NOMO-1 (cell line): ENCODE data around the gene NFIC.
"Not testable (repeated sequence)": the region's sequence is repeated elsewhere in the genome, so short reads cannot be mapped to it uniquely, and the experiment has no call there.

Experiments used
- DNase-seq, 2 experiments: peaks; one replicate each; lab custom pipeline; 2025; ENCODE audit not compliant: unreplicated experiment in 2 of 2; lab: John Stamatoyannopoulos, UW

Gene NFIC

GRCh38 chr19:3365836-3366752 lies at the start of gene NFIC:
Gene NFIC (plus strand): TSS chr19:3366583. CDS start chr19:3366637, 54 bp downstream.
- peak; percentile 70 to 76 for DNase-seq

DNA sequence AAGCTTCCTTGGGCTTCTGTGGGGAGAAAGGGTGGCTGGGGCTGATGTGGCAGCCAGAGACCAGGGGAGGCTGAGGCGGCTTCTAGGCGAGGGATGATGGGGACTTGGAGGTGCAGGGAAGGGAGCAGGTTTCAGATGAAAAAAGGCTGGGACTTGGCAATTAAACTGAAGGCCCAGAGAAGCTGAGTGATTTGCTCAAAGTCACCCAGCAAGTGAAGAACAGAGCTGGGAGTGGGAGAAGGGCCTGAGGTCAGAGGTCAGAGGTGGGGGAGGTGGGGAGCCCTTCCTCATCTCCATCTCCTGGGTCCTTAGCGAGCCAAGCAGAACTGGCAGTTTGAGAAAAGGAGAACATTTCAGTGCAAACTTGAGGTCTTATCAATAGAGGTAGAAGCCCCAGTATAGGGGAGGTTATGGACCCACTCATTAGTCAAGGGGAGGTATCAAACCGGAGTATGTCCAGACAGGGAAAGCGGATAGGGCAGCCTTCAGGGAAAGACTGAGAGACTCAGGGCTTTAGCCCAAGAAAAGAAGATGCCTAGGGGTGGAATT lies 49.6 kb upstream of the NFIC start:
- no peak for DNase-seq

- DNase-seq, result no peak
These were observed 46.6 kb upstream of the NFIC start for GRCh38 chr19:3319643-3320353.

DNA sequence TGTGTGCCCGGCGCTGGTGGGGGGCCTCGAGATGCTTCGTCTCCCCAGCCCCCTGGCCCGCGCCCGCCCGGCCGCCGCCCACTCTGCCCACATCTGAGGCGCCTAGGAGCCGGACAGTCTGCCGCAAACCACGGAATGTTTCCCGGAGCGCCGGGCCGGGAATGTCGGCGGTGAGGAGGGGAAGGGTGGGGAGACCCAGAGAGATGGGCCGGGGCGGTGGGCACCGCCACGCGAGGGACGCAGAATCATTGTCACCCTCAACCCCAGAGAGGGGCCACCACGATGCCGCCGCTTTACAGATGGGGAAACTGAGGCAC lies 46.1 kb upstream of the NFIC start:
- no peak for DNase-seq

DNA sequence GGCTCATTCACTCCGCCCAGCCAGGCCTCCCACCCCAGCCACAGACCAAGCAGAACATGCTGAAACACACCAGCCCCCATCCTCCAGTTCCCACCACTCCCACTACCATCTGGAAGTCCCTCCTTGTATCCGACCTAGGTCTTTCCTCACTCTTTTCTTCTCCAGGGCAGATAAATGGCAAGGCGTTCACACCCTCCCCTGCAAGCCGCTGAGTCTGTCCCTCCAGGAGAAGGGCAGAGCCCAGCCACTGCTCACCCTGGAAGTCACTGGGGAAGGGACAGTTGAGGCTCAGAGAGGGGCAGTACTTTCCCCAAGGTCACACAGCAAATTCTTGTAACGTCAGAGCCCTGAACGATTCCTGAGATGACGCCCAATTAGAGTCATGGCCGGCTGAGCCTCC lies 45.5 kb upstream of the NFIC start:
- DNase-seq, result no peak

- no peak for DNase-seq
These were observed 44.7 kb upstream of the NFIC start for GRCh38 chr19:3321696-3322095.

GRCh38 chr19:3322199-3322978 lies 44.0 kb upstream of the NFIC start:
- DNase-seq, result no peak

- DNase-seq, result no peak
These were observed 43.4 kb upstream of the NFIC start for GRCh38 chr19:3323026-3323425.

GRCh38 chr19:3323658-3324057 lies 42.7 kb upstream of the NFIC start:
- no peak for DNase-seq

DNA sequence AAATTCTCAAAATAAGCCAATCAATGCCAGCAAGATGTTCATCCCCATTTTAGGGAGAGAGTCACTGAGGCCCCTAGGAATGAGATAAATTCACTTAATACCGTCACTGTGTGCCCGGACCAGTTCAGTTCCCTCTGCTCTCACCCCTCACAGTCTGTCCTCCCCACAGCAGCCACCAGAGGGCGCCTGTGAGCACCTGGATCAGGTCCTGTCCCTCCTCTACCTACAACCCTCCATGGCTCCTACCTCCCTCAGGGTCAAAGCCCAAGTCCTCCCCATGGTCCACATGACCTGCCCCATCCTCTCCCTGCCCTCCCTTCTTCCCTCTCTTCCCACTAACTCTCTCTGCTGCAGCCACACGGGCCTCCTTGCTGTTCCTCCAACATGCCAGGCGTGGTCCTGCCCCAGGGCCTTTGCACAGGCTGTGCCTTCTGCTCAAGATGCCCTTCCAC lies 42.0 kb upstream of the NFIC start:
- DNase-seq, result no peak

DNA sequence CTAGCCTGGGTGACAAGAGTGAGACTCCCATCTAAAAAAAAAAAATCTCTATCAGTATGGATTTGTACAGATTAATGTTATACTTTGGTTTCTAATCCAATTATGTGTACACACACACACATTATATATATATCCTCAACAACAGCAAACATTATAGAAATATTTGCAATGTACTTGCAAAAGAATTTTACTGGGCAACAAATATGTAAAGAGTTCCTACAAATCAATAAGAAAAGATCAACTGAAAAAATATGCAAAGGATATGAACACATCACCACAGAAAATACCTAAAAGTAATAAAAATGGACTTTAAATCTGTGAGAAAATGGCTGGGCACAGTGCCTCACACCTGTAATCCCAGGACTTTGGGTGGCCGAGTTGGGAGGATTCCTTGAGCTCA lies 40.9 kb upstream of the NFIC start:
- no peak for DNase-seq

DNA sequence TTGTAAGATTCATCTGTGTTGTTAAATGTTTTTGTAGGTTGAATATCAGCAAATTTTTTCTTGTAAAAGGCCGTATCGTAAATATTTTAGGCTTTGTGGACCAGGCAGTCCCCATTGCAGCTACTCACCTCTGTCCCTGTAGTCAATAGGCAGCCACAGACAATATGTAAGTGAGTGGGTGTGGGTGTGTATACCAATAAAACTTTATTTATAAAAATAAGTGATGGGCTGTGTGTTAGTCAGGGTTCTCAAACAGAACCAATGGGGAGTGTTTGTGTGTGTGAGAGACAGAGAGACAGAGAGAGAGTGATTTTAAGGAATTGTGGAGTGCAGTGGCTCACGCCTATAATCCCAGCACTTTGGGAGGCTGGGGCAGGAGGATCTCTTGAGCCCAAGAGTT lies 37.6 kb upstream of the NFIC start:
- no peak for DNase-seq

GRCh38 chr19:3330047-3330446 lies 36.3 kb upstream of the NFIC start:
- no peak for DNase-seq

DNA sequence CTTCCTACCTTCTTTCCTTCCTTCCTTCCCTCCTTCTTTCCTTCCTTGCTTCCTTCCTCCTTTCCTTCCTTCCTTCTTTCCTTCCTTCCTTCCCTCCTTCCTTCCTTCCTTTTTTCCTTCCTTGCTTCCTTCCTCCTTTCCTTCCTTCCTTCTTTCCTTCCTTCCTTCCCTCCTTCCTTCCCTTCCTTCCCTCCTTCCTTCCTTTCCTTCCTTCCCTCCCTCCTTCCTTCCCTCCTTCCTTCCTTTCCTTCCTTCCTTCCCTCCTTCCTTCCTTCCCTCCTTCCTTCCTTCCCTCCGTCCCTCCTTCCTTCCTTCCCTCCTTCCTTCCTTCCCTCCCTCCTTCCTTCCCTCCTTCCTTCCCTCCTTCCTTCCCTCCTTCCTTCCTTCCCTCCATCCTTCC lies 34.2 kb upstream of the NFIC start:
- not testable (repeated sequence) for DNase-seq

- DNase-seq, result no peak
These were observed 33.3 kb upstream of the NFIC start for GRCh38 chr19:3333020-3333583.

- DNase-seq, result no peak
These were observed 32.7 kb upstream of the NFIC start for GRCh38 chr19:3333662-3334061.

- not testable (repeated sequence) for DNase-seq
These were observed 31.5 kb upstream of the NFIC start for GRCh38 chr19:3334749-3335430.

- DNase-seq, result no peak
These were observed 30.7 kb upstream of the NFIC start for GRCh38 chr19:3335431-3336350.

DNA sequence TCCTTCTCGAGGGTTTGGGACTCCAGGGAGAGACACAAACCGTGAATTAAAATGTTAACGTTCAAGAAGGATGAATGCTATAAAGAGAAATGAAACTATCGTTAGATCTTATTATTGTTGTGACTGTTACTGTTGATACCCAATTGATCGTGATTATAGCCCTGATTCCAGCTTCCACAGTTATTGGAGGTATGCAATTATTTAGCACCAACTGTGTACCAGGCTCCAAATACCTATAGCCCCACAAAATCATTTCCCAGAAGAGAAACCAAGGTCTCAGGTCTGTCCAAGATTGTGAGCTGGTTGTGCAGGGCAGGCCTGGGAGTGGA lies 30.1 kb upstream of the NFIC start:
- no peak for DNase-seq
